NCI-H446 (cell line): ENCODE data around the gene DVL1.

Source experiments
- DNase-seq, 2 experiments: peaks; one replicate each; lab custom pipeline; 2025; lab: John Stamatoyannopoulos, UW

The DVL1 gene

GRCh38 chr1:1356796-1357401 lies 7.7 kb upstream of the DVL1 start:
- no peak for DNase-seq

- no peak for DNase-seq
Observed at GRCh38 chr1:1356166-1356795, 7.1 kb upstream of the DVL1 start.

GRCh38 chr1:1355416-1355815 lies 6.2 kb upstream of the DVL1 start:
- no peak for DNase-seq

GRCh38 chr1:1354271-1355247 lies 5.3 kb upstream of the DVL1 start:
- DNase-seq: no peak

GRCh38 chr1:1353389-1354151 lies 4.4 kb upstream of the DVL1 start:
- no peak for DNase-seq

GRCh38 chr1:1352786-1353388 lies 3.7 kb upstream of the DVL1 start:
- no peak for DNase-seq

- peak in 1 of 2 experiments; percentile 58 for DNase-seq
Observed at GRCh38 chr1:1351511-1352427, 2.6 kb upstream of the DVL1 start.

GRCh38 chr1:1348420-1349255 lies 580 bp downstream of the DVL1 start:
- no peak for DNase-seq

GRCh38 chr1:1347663-1348419 lies 1.4 kb downstream of the DVL1 start:
- no peak for DNase-seq

GRCh38 chr1:1347026-1347595 lies 2.1 kb downstream of the DVL1 start:
- no peak for DNase-seq

- DNase-seq: no peak
Observed at GRCh38 chr1:1346501-1346890, 2.7 kb downstream of the DVL1 start.

GRCh38 chr1:1345860-1346500 lies 3.2 kb downstream of the DVL1 start:
- no peak for DNase-seq

GRCh38 chr1:1345384-1345783 lies 3.8 kb downstream of the DVL1 start:
- DNase-seq: no peak

GRCh38 chr1:1344655-1345361 lies 4.4 kb downstream of the DVL1 start:
- DNase-seq: no peak

GRCh38 chr1:1343811-1344421 lies 5.3 kb downstream of the DVL1 start:
- DNase-seq: no peak

- DNase-seq: no peak
Observed at GRCh38 chr1:1342584-1343115, 6.6 kb downstream of the DVL1 start.
